Hepatocyte (in vitro differentiated cells): ENCODE results near the gene TIGD6.

Experiments
- EZH2 ChIP-seq: fragments of 200-600 bp; sonication (generic); IDR thresholded peaks from 2 replicates; pipeline ENCODE4 v1.6.1; 2016; ENCODE audit warnings: antibody characterized with exemption, mild to moderate bottlenecking, borderline replicate concordance
- EZH2phosphoT487 ChIP-seq: fragments of 200-600 bp; sonication (generic); IDR thresholded peaks from one replicate; pipeline ENCODE4 v1.6.1; 2018; ENCODE audit warnings: antibody characterized with exemption, mild to moderate bottlenecking, low read depth, moderate library complexity; ENCODE audit not compliant: unreplicated experiment, severe bottlenecking
- TF ChIP-seq, protein P1 (sequence below): fragments of 200-600 bp; sonication (generic); IDR thresholded peaks from 2 replicates; pipeline ENCODE4 v1.5.1; 2016; ENCODE audit warnings: antibody characterized with exemption, mild to moderate bottlenecking; ENCODE audit not compliant: poor library complexity

DNA sequence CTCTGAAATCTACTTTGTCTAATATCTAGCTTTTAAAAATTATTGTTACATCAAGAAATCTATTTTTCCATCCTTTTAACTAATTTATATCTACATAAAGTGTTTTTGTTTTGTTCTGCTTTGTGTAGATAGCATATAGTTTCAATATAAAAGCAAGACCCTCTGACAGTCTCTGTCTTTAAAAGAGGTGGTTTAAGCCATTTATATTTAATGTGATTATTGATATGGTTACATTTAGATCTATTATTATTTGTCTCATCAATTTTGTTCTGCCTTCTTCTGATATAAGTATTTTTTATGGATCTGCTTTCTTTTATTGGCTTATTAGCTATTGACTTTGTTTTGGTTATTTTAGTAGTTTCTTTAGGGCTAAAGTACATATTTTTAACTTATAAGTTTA, 16.1 kb upstream of the TIGD6 start:
- no peak for TF ChIP-seq EZH2
- TF ChIP-seq, protein P1, sequence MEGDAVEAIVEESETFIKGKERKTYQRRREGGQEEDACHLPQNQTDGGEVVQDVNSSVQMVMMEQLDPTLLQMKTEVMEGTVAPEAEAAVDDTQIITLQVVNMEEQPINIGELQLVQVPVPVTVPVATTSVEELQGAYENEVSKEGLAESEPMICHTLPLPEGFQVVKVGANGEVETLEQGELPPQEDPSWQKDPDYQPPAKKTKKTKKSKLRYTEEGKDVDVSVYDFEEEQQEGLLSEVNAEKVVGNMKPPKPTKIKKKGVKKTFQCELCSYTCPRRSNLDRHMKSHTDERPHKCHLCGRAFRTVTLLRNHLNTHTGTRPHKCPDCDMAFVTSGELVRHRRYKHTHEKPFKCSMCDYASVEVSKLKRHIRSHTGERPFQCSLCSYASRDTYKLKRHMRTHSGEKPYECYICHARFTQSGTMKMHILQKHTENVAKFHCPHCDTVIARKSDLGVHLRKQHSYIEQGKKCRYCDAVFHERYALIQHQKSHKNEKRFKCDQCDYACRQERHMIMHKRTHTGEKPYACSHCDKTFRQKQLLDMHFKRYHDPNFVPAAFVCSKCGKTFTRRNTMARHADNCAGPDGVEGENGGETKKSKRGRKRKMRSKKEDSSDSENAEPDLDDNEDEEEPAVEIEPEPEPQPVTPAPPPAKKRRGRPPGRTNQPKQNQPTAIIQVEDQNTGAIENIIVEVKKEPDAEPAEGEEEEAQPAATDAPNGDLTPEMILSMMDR, result no peak
- no peak for TF ChIP-seq EZH2phosphoT487
